Motor neuron (in vitro differentiated cells): ENCODE measurements around the gene RXRA. TPM values are rescaled to one million over a fixed set of nuclear protein-coding genes. Genes with fewer than 3 reads are reported as not detected.
A peak's percentile ranks its signal among the peaks of the same experiment; 100 is the strongest.
"Not testable (repeated sequence)": the region's sequence is repeated elsewhere in the genome, so short reads cannot be mapped to it uniquely, and the experiment has no call there.

Experiments used
- ATAC-seq, 8 experiments: fragments of 200-7000 bp; cut with Tn5 transposase; replicated peaks in 6 of 8; 2 replicates each; pipeline ENCODE4 v1.8.0; 2021; ENCODE audit warnings: mild to moderate bottlenecking in 8 of 8, moderate library complexity in 8 of 8
- H3K27ac ChIP-seq, 2 donors: fragments of 250-450 bp; sonication (Bioruptor Pico); 2 replicates each; pipeline ENCODE4 v1.9.0; 2021; ENCODE audit warnings: antibody characterized with exemption in 2 of 2, mild to moderate bottlenecking in 2 of 2, moderate library complexity in 1 of 2
- H3K4me1 ChIP-seq, 2 donors: fragments of 250-450 bp; sonication (Bioruptor Pico); replicated peaks in 1 of 2; 2 replicates each; pipeline ENCODE4 v1.6.1; 2021; ENCODE audit warnings: antibody characterized with exemption in 2 of 2, mild to moderate bottlenecking in 2 of 2, moderate library complexity in 1 of 2
- H3K4me3 ChIP-seq, 5 donors: fragments of 250-450 bp; sonication (Bioruptor Pico); 2 replicates each; pipeline ENCODE4 v1.9.0; 2021; ENCODE audit warnings: antibody characterized with exemption in 5 of 5, mild to moderate bottlenecking in 5 of 5, moderate library complexity in 4 of 5
- WGBS, 10 experiments: fragments of 450-650 bp; shearing (Covaris generic); methylation state at CpG; one replicate each; pipeline ENCODE4 v1.0.0; 2022; 5-methylcytosine and 5-hydroxymethylcytosine counted together
- in situ Hi-C, 9 experiments: fragments of 400-800 bp; cut with MboI; loops; one replicate each; pipeline ENCODE4 v1.15.0; 2021; ENCODE audit warnings: low sequenced_read_pairs in 9 of 9, low pct_unique_long_range_greater_than_20kb in 2 of 9; ENCODE audit not compliant: unreplicated experiment in 9 of 9
- total RNA-seq, 8 experiments: library from RNA; unstranded; fragments of 300-600 nt; gene quantifications; 2 replicates each; pipeline versions ENCODE4 v1.2.3 to v1.2.4, GENCODE V29; 2022

The RXRA gene
- total RNA-seq, 8 experiments from 2014 or later: 10.2 to 20.7 (median 13.3) TPM

DNA sequence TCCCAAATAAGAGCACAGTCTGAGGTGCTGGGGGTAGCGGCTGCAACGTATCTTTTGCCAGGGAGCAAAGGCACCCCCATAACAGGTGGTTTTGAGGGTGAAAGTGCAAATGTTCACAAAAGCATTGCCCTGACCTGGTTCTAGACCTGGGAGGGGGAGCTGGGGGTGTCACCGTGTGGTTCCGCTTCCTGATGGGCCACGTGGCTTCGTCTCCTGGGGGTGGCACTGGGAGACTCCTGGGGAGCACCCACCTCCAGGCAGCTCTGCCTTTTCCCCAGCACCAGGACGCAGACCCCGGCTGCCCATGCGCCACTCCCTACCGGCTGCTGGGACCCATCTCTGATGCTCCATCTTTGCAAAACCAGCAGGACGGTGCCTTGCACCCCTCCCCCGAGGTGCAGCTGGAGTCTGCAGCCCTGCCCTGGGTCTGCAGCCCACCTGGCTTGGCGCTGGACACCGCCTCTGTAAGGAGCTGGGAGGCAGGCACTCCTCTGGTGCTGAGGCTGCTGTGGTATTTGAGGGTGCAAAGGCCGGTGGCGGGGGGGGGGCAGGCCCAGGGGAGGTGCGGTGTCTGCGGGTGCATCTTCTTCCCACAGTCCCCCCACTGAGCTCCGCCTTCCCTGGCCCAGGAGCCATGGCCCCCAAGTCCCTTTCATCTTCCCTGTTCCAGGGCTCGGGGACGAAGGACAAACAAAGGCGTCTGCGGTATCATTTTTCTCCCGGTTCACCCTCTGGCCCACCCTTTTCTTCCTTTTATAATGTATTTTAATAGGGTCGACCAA, 29.8 kb upstream of the RXRA start:
- peak overlapping the region in 1 of 2 donors; percentile 5 for H3K27ac ChIP-seq
- WGBS, 10 experiments: 33 to 60% (median 50%) methylated on average over 1 to 12 of the region's 25 CpGs; no CpG with 5 or more reads in 7 of the 10 experiments
- ATAC-seq: peak in 4 of 8 experiments; percentile 3 to 29 (median 10)
- in situ Hi-C loops: no loop called here
- H3K4me3 ChIP-seq: no peak overlapping the region
- H3K4me1 ChIP-seq: peaks cover 46 to 48% of the 10 kb centered on the region in 2 donors

DNA sequence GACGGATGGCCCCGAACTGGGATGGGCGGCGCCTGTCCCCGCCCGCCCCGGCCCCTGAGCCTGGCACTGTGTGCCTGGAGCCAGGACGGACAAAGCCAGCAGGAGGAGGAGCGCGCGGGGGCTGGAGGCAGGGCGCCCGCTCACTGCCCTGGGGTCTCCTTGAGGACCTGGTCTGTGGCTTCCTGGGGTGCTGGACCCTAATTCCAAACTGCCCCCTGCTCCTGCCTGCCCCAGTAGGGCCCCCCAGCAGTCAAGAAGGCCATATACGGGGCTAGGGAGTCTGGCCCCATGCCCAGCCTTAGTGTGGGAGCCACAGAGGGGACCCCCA, 29.2 kb upstream of the RXRA start:
- H3K4me3 ChIP-seq: no peak overlapping the region
- H3K4me1 ChIP-seq: peaks cover 51 to 53% of the 10 kb centered on the region in 2 donors
- in situ Hi-C loops: no loop called here
- peak overlapping the region in 1 of 2 donors; percentile 5 for H3K27ac ChIP-seq
- peak in 5 of 8 experiments; percentile 14 to 36 (median 30) for ATAC-seq
- 23% methylated on average over 3 of the region's 14 CpGs; no CpG with 5 or more reads in 9 of the 10 experiments for WGBS, 10 experiments

DNA sequence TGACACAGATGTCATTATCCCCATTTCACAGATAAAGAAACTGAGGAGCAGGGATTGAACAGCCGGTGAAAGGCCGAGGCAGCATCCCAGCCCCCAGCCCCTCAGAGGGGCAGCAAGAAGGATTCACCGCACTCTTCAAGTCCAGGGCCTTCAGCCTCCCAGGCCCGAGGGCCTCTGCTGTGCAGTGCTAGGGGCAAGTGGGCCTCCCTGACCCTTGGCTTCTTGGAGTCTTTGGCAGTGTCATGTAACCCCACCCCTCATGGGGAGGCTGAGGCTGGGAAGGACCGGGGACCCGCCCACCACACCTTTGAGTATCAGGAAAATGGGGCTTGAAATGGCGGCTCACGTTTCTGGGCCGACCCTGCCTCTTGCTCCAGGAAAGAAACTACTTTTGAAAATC, 28.7 kb upstream of the RXRA start:
- ATAC-seq: no peak

DNA sequence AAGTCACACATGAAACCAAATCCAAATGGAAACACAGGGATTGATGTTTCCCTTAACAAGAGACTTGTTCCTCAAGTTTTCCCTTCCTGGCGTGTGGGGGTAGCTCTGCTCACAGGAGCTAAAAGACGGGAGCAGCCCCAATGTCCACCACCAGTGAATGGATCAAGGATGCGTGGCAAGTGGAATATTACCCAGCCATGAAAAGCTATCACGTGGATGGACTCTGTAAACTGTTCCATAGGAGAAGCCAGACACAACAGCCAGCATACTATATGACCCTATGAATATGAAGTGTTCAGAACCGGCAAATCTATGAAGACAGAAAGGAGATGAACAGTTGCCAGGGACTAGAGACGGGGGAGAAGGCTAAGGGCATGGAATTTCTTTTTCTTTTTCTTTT, 28.3 kb upstream of the RXRA start:
- Histone ChIP-seq H3K4me3 (no peak overlapping the region), H3K4me1 (peaks cover 44% of the 10 kb centered on the region in 2 donors), H3K27ac (no peak overlapping the region)
- ATAC-seq: no peak
- whole genome bisulfite sequencing, 10 experiments: 41 to 100% (median 97%) methylated on average over 1 to 6 of the region's 6 CpGs; no CpG with 5 or more reads in 3 of the 10 experiments
- in situ Hi-C loops: no loop called here

More for the DNA sequence above, 28.7 kb upstream of the RXRA start:
- H3K4me3 ChIP-seq: no peak overlapping the region
- WGBS, 10 experiments: 100% methylated on average over 1 of the region's 9 CpGs; no CpG with 5 or more reads in 9 of the 10 experiments
- in situ Hi-C loops: no loop called here
- peaks cover 48% of the 10 kb centered on the region in 2 donors for H3K4me1 ChIP-seq
- H3K27ac ChIP-seq: no peak overlapping the region

DNA sequence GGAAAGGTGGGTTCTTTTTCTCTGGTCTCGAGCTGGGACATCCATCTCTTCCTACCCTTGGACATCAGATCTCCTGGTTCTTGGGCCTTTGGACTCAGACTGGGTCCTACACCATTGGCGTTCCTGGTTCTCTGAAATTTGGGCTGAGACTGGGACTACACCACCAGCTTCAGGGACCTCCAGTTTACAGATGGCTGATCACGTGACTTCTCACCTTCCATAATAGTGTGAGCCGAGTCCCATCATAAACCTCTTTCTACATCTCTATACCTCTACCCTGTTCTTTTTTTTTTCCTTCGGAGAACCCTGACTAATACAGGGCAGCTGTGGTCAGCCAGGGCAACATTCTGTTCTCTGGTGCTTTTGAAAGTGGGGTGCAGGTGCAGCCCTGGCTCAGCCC, 27.2 kb upstream of the RXRA start:
- in situ Hi-C loops: no loop called here
- no peak for ATAC-seq
- H3K4me1 ChIP-seq: peaks cover 34 to 36% of the 10 kb centered on the region in 2 donors
- WGBS, 10 experiments: 50 to 100% (median 98%) methylated on average over 1 to 4 of the region's 5 CpGs; no CpG with 5 or more reads in 2 of the 10 experiments
- H3K4me3 ChIP-seq: no peak overlapping the region
- H3K27ac ChIP-seq: no peak overlapping the region

DNA sequence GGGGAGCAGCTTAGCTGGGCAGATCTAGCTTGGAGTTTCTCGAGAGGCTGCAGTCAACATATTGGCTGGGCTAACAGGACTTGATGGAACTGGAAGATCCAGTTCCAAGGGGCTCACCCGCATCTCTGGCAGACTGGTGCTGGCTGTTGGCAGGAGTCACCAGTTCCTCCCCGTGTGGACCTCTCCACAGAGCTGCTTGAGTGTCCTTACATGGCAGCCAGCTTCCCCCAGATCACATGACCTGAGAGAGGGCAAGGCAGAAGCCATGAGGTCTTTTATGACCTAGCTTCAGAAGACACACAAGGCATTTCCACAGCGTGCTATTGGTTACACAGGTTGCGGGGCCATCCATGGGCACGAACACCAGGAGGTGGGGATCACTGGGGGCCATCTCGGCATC, 26.4 kb upstream of the RXRA start:
- ATAC-seq: no peak
- Histone ChIP-seq H3K4me1 (peaks cover 33 to 36% of the 10 kb centered on the region in 2 donors), H3K27ac (no peak overlapping the region), H3K4me3 (no peak overlapping the region)
- WGBS, 10 experiments: 0 to 100% (median 92%) methylated on average over 1 to 3 of the region's 7 CpGs; no CpG with 5 or more reads in 4 of the 10 experiments
- in situ Hi-C loops: no loop called here

DNA sequence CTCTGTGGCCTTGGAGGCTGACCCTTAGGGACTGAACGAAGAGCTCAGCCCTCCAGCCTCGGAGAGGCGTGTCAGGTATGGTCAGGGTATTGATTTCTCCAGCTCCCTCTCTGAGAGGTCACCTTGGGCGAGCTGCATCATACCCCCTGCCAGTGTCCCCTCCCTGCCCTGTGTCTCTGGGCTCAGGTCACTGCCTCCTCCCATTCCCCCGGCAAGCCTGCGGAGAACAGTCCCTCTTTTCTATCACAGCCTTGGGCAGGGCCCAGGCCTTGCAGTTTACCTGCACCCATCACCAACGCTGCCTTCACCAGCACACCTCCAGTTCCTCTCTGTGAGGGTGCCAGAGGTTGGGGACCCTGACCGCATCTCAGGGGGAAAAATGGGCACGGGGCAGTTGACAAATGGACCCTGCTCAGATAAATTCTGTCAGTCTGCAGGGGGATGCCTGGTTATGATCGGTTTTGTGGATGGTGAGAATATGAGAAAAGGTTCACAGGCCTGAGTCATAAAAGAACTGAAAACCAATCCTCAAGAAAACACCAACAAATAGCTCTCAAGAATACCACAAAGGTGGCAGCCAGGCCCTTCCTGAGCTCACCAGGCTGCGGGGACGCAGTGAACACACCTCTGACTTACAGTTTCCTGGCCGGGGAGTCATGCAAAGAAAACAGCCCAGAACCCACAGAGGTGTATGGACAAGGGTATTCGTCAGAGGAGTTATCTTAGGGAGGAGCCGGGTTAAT, 24.7 kb upstream of the RXRA start:
- in situ Hi-C loops: no loop called here
- peaks cover 26 to 34% of the 10 kb centered on the region in 2 donors for H3K4me1 ChIP-seq
- peak in 5 of 8 experiments; percentile 17 to 66 (median 45) for ATAC-seq
- H3K4me3 ChIP-seq: no peak overlapping the region
- H3K27ac ChIP-seq: peak overlapping the region; percentile 33 to 60
- WGBS, 10 experiments: 30 to 97% (median 84%) methylated on average over 2 to 8 of the region's 15 CpGs; no CpG with 5 or more reads in 1 of the 10 experiments

DNA sequence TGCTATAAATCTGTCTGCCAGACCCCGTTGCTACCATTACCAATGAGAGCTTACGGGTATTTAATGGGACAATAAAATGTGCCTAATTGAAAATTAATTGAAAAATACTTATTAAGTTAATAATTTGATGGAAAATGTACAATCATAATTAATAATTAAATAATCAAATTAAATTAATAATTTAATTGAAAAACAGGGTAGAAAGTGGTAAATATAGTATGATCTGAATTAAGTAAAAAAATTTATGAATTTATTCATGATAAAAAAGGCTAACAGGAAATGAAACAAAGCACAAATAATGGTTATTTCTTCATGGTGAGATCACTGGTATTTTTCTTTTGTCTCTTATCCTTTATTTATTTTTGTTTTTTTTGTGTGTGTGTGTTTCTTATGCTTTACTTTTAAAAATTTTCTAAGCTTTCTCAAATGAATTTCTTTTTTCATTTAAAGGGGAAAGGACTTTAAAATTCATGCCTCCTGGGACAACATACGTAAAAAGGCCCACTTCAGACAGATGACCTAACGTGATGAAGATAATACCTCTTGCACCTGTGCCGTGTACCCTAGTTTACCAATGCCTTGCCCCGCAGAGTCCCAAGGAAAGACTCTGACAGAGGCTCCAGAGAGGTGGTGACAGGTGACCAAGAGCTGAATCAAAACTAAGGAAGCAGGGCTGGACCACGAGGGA, 24.0 kb upstream of the RXRA start:
- no peak overlapping the region for H3K27ac ChIP-seq
- no peak for ATAC-seq
- in situ Hi-C loops: no loop called here
- H3K4me1 ChIP-seq: peaks cover 21 to 33% of the 10 kb centered on the region in 2 donors
- no peak overlapping the region for H3K4me3 ChIP-seq
- WGBS, 10 experiments: 67 to 100% (median 82%) methylated on average over 2 to 7 of the region's 7 CpGs

DNA sequence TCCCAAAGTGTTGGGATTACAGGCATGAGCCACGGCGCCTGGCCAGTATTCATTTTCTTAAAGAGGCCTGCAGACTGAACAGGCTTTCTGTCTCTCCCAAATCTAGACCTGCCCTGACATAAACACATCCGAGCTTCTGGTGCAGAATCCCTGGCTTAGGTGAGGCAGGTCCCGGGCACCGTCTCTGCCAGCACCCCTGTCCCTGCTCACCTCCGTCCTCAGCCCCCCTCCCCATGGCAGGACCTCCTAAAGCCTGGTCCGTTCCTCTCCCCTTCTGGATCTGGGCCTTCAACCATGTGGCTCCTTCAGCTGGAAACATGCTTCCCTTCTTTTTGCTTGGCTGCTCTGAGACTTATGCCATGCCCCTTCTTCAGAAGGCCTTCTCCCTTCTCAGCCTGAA, 22.7 kb upstream of the RXRA start:
- WGBS, 10 experiments: 42 to 100% (median 100%) methylated on average over 1 to 3 of the region's 7 CpGs; no CpG with 5 or more reads in 5 of the 10 experiments
- Histone ChIP-seq H3K27ac (no peak overlapping the region), H3K4me1 (peaks cover 21 to 33% of the 10 kb centered on the region in 2 donors), H3K4me3 (no peak overlapping the region)
- in situ Hi-C loops: no loop called here
- ATAC-seq: no peak

DNA sequence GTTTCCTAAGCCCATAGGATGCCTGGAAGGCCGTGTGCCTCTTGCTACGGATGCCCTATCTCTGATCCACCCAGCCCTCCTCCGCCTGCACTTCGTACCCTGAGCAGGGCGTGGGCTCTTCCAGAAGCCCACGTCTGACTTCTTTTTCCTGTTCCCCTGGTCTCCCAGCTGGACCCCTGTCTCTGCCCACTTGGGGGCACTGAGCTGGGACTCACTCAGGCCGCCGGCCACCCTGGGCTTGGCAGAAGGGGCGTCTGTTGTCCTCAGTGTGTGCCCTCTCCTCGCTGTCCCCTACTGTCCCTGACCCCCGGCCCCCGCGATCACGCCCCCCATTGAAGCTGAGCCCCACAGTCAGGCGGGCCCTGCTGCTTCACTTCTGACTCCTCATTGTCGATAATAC, 22.0 kb upstream of the RXRA start:
- in situ Hi-C loops: no loop called here
- Histone ChIP-seq H3K4me3 (no peak overlapping the region), H3K4me1 (peaks cover 21 to 33% of the 10 kb centered on the region in 2 donors), H3K27ac (peak overlapping the region in 1 of 2 donors; percentile 55)
- WGBS, 10 experiments: 73 to 100% (median 81%) methylated on average over 1 to 4 of the region's 16 CpGs; no CpG with 5 or more reads in 6 of the 10 experiments
- ATAC-seq: peak in 3 of 8 experiments; percentile 12 to 22 (median 20)

DNA sequence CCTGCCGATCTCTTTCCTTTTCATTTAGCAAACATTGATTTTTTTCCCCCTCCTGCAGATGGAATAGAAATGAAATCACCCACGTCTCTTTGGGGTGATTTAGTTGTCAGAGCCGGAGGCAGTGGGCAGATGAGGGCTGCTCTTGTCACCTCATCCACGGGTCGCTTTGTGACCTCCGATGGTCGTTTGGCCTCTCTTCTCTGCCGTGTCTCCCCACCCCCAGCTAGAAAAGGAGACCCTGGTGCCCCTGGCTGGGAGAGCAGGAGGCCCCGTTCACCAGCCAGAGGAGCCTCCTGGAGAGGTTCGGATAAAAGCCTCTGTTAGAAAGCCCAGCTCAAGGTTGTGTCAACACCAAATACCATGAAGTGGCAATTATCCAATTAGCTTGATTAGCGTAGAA, 21.6 kb upstream of the RXRA start:
- 62 to 100% (median 82%) methylated on average over 1 to 5 of the region's 11 CpGs; no CpG with 5 or more reads in 7 of the 10 experiments for WGBS, 10 experiments
- Histone ChIP-seq H3K4me1 (peaks cover 21 to 33% of the 10 kb centered on the region in 2 donors), H3K4me3 (no peak overlapping the region), H3K27ac (peak overlapping the region in 1 of 2 donors; percentile 55)
- ATAC-seq: peak in 4 of 8 experiments; percentile 33 to 57 (median 38)
- in situ Hi-C loops: no loop called here

DNA sequence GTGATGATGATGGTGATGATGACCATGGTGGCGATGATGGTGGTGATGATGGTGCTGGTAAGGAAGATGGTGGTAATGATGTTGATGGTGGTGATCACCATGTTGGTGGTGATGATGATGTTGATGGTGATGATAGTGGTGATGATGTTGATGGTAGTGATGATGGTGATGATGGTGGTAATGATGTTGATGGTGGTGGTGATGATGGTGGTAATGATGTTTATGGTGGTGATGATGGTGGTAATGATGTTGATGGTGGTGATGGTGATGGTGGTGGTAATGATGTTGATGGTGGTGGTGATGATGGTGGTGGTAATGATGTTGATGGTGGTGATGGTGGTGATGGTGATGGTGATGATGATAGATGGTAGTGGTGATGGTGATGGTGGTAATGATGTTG, 20.7 kb upstream of the RXRA start:
- Histone ChIP-seq H3K27ac (no peak overlapping the region), H3K4me3 (no peak overlapping the region), H3K4me1 (peaks cover 21 to 33% of the 10 kb centered on the region in 2 donors)
- WGBS, 10 experiments: 80 to 100% (median 100%) methylated on average over 1 of the region's 1 CpG; no CpG with 5 or more reads in 5 of the 10 experiments
- in situ Hi-C loops: no loop called here
- ATAC-seq: no peak

DNA sequence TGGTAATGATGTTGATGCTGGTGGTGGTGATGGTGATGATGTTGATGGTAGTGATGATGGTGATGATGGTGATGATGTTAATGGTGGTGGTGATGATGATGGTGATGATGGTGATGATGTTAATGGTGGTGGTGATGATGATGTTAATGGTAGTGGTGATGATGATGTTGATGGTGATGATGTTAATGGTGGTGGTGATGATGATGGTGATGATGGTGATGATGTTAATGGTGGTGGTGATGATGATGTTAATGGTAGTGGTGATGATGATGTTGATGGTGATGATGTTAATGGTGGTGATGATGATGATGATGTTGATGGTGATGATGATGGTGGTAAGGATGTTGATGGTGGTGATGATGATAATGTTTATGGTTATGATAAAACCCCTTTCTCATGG, 20.2 kb upstream of the RXRA start:
- H3K4me3 ChIP-seq, ATAC-seq, in situ Hi-C loops, H3K27ac ChIP-seq: not testable (repeated sequence)
- H3K4me1 ChIP-seq: peaks cover 21 to 33% of the 10 kb centered on the region in 2 donors
